DMS153 treated with DMSO at 0.1 percent for 48 hours (cell line): ENCODE results near the gene FLVCR2.

Experiments
- DNase-seq: peaks from one replicate; lab custom pipeline; 2025; ENCODE audit not compliant: unreplicated experiment; lab: John Stamatoyannopoulos, UW

The FLVCR2 gene

GRCh38 chr14:75626863-75627262, 48.4 kb downstream of the FLVCR2 start:
- no peak for DNase-seq

- DNase-seq: no peak
Measured at GRCh38 chr14:75627406-75627805, 49.0 kb downstream of the FLVCR2 start.

- no peak for DNase-seq
Measured at GRCh38 chr14:75628816-75629215, 50.4 kb downstream of the FLVCR2 start.

- DNase-seq: no peak
Measured at GRCh38 chr14:75630695-75631452, 52.5 kb downstream of the FLVCR2 start.

GRCh38 chr14:75631453-75631831, 53.0 kb downstream of the FLVCR2 start:
- no peak for DNase-seq

GRCh38 chr14:75634848-75635247, 56.4 kb downstream of the FLVCR2 start:
- no peak for DNase-seq

DNA sequence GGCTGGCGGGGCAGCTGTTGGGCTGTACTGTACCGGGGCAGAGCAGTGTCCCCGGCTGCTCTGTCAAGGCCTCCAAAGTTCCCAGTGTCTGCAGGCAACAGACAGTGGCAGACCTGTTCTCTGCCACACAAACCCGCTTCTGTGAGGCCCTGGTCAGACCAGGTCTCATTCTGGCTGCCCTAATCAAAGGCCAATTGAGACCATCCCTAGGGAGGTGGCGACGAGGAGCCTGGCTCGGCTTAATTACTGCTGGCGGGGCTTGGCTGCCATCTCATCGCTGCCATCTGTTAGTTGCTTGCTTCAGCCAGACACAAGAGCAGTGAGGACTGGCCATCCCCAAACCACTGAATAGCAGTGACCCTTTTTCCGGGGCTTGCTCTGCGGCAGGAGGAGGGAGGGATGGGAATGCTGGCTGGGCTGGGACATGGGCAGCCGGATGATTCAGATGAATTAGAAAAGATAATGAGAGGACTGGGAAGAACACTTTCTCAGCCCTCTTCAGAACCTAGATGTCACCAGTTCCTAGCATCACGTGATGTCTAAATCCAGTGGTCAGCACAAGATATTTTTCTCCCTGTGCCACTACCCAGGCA, 57.8 kb downstream of the FLVCR2 start:
- DNase-seq: no peak

DNA sequence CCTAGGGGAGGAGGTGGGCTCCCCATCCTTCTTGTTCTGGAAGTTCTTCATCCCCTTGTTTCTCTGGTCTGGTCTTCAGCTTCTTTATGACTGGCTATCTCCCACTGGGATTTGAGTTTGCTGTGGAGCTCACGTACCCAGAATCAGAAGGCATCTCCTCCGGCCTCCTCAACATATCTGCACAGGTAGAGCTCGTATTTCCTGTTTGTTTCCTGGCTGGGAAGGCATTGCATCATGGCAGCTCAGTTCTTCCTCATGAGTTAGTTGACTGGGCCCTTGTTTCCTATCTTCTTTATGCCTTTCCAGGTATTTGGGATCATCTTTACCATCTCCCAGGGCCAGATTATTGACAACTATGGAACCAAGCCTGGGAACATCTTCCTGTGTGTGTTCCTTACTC, 62.5 kb downstream of the FLVCR2 start:
- DNase-seq: no peak

DNA sequence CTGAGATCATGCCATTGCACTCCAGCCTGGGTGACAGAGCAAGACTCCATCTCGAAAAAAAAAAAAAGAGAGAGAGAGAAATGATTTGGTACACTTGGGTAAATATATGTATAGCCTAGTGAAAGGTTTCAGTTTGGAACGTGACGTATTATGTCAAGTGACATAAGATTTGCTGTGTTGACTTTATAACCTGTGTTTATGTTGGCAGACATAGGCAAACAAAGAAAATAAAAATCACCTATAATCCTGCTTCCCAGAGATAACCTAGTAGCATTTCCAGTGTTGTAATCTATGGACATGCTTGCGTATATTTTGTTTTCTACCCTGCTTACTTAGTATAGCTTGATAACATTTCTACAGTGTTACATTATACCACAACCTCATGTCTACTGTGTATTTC, 65.6 kb downstream of the FLVCR2 start:
- no peak for DNase-seq

DNA sequence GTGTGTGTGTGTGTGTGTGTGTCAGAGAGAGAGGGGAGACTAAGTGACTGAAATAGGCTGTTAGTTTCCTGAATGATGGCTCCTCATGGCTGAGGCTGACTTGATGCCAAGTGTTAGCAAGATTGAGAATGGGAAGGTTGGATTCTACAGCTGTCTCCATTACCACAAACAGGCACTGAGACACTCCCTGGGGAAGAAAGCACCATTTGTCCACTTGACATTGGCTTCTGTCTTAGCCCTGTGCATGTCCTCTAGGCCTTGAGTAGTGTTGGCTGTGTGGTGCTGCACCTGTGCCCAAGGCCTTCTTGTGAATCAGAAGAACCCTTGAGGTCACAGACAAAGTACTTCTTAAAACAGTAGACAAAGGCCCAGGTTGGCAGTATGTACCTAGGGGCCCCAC, 66.6 kb downstream of the FLVCR2 start:
- DNase-seq: no peak

GRCh38 chr14:75646762-75647161, 68.3 kb downstream of the FLVCR2 start:
- no peak for DNase-seq

DNA sequence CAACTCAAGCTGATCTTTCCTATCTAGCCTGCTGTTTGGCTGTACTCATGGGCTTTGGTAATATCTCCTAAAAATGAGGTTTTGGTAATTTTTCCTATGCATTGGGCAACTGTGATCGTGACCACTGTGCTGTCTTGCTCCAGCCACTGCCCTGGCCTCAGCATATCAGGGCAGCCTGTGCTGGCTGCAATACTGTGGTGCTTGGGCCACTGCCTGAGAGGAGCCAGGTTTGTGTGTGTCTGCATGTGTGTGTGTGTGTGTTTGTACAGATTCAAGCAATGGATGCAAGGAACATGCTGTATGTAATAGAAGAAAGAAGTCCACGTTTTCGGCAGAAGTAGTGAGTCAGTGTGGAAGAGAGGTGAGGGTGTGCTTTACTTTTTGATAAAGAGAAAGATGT, 69.2 kb downstream of the FLVCR2 start:
- DNase-seq: no peak

DNA sequence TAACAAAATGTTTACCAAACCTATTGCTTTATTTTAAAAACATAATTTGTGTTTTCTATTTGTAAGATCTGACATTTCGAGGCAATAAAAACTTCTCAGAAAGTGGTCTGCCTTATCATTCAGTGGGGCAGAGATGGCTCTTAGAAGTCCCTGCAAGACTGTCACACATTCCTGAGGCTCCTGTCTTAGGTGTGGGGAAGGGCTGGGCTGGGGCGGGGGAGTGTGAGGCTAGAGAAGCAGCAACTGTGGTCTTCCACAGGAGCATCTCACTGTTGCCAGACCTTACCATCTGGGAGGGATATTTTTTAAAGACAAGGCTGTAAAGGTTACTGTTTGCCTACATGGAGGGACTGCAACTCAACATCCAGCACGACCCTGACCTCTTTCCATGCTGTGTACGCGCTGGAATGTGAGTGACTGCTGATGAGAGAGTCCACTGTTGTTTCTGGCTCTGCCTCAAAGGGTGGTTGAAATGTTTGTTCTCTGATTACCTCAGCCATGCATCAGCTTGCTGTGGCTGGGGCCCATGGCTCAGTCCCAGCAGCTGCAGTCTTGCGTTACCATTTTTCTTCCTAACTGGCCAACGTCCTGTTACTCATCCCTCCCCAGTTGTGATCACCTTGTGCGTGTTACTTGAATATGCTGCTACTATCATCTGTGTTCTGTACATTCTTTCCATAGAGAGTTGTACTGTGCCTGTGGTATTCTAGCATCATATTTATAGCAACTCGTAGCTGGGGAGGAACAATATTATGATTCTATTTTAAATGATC, 69.8 kb downstream of the FLVCR2 start:
- no peak for DNase-seq

DNA sequence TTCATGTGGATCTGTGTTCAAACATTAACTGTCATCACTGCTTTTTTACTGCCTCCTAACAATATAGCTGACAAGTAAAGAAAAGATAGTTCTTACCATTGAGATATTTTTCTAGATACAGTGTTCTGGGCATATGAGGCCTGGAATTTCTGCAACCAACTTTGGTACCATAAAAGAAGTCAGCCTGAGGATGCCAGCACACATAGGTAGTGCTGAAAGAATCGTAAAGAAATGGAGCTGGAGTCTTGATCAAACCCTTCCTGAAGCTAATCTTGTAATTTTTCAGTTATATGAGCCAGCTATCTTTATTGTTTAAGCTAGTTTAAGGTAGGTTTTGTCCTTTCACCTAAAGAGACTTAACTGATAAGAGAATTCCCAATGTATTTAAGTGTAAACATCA, 70.9 kb downstream of the FLVCR2 start:
- DNase-seq: no peak

- no peak for DNase-seq
Measured at GRCh38 chr14:75649773-75650172, 71.4 kb downstream of the FLVCR2 start.

GRCh38 chr14:75650253-75651058, 72.0 kb downstream of the FLVCR2 start:
- no peak for DNase-seq

- no peak for DNase-seq
Measured at GRCh38 chr14:75653563-75653962, 75.1 kb downstream of the FLVCR2 start.

GRCh38 chr14:75654127-75654732, 75.8 kb downstream of the FLVCR2 start:
- peak; percentile 59 for DNase-seq

GRCh38 chr14:75655235-75655634, 76.8 kb downstream of the FLVCR2 start:
- DNase-seq: no peak

DNA sequence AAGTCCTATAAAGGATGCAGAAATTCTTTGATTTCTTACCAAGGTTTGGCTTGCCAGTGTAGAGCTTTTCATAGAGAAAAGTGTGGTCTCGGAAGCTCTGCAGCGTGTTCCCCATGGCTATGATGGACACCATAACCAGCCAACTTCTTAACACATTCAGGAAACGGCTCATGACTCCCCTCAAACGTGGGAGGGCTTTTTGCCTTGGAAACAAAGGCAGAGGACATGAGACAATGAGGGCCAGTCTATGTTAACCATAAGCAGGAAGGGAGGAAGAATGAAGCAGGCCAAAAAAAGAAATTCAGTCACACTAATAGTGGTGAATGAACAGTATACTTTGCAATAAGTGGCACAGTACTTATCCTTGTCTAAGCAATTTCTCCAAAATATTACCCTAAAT, 78.9 kb downstream of the FLVCR2 start:
- no peak for DNase-seq

DNA sequence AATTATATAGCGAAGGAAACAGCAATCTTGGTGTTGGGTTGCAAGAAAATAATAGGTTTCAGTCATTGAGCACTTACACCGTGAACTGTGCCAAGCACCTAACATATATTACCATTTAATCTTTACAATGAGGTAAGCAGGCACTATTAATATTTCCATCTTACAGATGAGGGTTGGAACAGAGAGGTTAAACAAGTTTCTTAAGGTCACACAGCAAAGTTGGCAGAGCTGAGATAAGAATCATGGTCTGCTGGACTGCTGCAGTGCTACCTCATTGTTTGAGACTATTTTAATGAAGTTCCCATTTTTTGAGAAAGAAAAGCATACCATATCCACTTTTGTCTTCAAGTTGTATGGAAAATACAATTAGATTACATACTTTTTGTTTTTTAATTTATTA, 80.5 kb downstream of the FLVCR2 start:
- no peak for DNase-seq
